Measurements from ENCODE around the gene MRPL38. TPM values are rescaled to one million over a fixed set of nuclear protein-coding genes. Genes with fewer than 3 reads are reported as not detected.

MRPL38 gene
- total and polyA plus RNA-seq, 8 donors: 9.3 to 244 (median 52.2) TPM

DNA sequence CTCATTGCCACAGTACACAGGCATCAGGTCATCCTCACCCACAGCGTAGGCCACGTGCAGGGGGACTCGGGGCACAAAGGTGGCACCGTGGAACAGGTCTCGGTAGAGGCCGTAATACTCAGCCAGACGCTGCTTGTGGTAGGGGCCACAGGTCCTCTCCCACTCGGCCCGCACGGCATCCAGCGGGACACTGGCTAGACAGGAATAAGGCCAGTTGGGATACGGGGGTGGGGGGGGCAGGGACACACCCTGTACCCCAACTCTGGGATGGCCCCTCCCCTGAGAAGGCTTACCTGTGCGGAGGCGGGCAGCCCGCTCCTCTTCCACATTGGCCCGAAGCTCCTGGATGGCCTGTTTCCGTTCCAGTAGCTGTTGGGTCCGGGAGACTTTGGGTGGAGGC, 3.0 kb downstream of the MRPL38 start:
- no peak for DNase-seq

DNA sequence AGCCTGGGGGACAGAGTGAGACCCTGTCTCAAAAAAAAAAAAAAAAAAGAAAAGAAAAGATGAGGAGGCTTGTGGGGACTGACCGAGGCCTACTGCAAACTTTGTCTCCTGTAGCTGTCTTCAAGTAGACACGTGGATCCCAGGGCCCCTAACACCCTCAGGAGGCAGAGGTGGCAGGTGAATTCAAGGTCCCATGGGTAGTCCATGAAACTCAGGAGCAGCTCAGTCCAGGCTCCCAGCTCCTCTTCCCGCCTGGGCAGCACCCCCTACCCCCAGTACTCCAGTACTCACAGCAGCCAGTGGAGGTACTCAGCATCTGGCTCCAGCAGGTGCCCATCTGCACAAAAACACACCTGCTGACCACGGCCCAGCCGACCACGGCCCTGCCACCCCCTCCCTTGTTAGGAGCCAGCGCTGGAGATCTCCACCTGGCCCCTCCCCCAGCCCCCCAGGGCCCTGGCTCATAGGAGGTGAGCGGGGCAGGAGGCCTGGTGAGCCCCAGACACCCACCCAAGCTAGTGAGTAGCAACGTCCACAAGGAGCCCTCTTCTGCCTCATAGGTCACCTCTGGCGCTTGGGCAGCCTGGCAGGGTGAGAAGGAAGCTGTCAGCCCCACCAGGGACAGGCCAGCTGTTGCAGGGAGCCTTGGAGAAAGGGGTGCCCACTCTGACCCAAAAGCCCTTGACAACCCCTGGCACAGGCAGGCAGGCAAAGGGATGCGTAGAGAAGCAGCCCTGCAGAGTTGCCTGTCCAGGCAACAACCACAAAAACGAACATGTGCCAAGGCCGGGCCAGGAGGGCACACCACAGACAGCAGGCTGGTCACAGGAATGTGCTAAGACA, 3.8 kb downstream of the MRPL38 start:
- Histone ChIP-seq H3K9me3 (no peaks in the 10 kb centered on the region), H3K27ac (no peak overlapping the region), H3K4me3 (no peak overlapping the region), H3K27me3 (no peaks in the 10 kb centered on the region), H3K36me3 (peaks cover 43 to 59% (median 57%) of the 10 kb centered on the region in 4 donors), H3K4me1 (peaks cover 17 to 45% (median 40%) of the 10 kb centered on the region in 4 donors)
- no peak for TF ChIP-seq EP300 (IDR thresholded peaks at IDR 0.05)
- TF ChIP-seq, protein P1, sequence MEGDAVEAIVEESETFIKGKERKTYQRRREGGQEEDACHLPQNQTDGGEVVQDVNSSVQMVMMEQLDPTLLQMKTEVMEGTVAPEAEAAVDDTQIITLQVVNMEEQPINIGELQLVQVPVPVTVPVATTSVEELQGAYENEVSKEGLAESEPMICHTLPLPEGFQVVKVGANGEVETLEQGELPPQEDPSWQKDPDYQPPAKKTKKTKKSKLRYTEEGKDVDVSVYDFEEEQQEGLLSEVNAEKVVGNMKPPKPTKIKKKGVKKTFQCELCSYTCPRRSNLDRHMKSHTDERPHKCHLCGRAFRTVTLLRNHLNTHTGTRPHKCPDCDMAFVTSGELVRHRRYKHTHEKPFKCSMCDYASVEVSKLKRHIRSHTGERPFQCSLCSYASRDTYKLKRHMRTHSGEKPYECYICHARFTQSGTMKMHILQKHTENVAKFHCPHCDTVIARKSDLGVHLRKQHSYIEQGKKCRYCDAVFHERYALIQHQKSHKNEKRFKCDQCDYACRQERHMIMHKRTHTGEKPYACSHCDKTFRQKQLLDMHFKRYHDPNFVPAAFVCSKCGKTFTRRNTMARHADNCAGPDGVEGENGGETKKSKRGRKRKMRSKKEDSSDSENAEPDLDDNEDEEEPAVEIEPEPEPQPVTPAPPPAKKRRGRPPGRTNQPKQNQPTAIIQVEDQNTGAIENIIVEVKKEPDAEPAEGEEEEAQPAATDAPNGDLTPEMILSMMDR (IDR thresholded peaks at IDR 0.05): no peak
- no peak for DNase-seq
- intact Hi-C loops (cut with DNase I; ENCODE audit: low total_unique reads): no loop called here
- 83 to 92% (median 86%) methylated on average over 11 to 13 of the region's 13 CpGs for WGBS, 5 donors

More for the DNA sequence above, 3.0 kb downstream of the MRPL38 start:
- no peaks in the 10 kb centered on the region for H3K27me3 ChIP-seq
- peaks cover 43 to 59% (median 57%) of the 10 kb centered on the region in 4 donors for H3K36me3 ChIP-seq
- H3K9me3 ChIP-seq: no peaks in the 10 kb centered on the region
- H3K27ac ChIP-seq: no peak overlapping the region
- WGBS, 5 donors: 90 to 93% (median 92%) methylated on average over 18 of the region's 18 CpGs
- no peak overlapping the region for H3K4me3 ChIP-seq
- peaks cover 17 to 44% (median 36%) of the 10 kb centered on the region in 4 donors for H3K4me1 ChIP-seq
- intact Hi-C loops (cut with DNase I; ENCODE audit: low total_unique reads): no loop called here
- TF ChIP-seq, protein P1 (IDR thresholded peaks at IDR 0.05): no peak
- TF ChIP-seq POLR2A (IDR thresholded peaks at IDR 0.05) (no peak), EP300 (IDR thresholded peaks at IDR 0.05) (no peak), POLR2AphosphoS5 (IDR thresholded peaks at IDR 0.05) (no peak)

DNA sequence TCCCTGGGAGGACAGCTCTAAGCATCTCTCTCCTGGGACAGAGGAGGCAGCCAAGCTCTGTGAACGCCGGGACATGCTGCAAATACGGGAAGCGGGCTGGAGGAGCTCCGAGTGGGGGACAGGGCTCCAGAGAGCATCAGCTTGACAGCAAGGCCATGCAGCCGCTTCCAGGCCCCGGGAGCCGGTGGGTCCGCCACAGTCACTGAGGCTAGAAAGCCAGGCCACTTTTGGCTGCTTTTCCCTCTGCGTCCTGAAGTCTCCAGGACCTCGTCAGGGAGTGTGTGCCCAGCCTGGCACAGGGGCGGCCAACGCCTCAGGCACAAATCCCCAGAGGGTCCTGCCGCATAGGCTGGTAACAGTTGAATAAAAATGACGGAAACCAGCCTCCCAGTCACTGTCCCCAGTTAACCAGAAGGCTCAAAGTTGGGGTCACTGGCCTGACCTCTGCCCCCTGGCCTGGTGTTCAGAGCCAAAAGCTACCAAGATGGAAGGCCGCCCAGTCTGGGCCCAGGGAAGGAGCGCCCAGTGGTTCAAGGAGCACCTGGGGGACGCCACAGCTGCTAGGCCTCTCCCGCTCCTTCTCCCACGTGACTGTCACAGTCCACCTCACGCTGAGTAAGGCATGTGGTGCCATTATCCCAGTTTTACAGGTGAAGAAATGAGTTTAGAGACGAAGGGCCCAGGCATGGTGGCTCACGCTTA, 4.8 kb downstream of the MRPL38 start:
- no peak for TF ChIP-seq POLR2A (IDR thresholded peaks at IDR 0.05)
- no peak for TF ChIP-seq EP300 (IDR thresholded peaks at IDR 0.05)
- TF ChIP-seq, protein P1 (IDR thresholded peaks at IDR 0.05): no peak
- TF ChIP-seq POLR2AphosphoS5 (IDR thresholded peaks at IDR 0.05): no peak
- H3K4me3 ChIP-seq: no peak overlapping the region
- WGBS, 5 donors: 90 to 95% (median 94%) methylated on average over 17 to 23 of the region's 23 CpGs
- no peak overlapping the region for H3K27ac ChIP-seq
- intact Hi-C loops (cut with DNase I; ENCODE audit: low total_unique reads): no loop called here
- no peak for DNase-seq
- H3K36me3 ChIP-seq: peaks cover 43 to 59% (median 57%) of the 10 kb centered on the region in 4 donors
- H3K4me1 ChIP-seq: peaks cover 21 to 46% (median 43%) of the 10 kb centered on the region in 4 donors
- no peaks in the 10 kb centered on the region for H3K9me3 ChIP-seq
- H3K27me3 ChIP-seq: no peaks in the 10 kb centered on the region

DNA sequence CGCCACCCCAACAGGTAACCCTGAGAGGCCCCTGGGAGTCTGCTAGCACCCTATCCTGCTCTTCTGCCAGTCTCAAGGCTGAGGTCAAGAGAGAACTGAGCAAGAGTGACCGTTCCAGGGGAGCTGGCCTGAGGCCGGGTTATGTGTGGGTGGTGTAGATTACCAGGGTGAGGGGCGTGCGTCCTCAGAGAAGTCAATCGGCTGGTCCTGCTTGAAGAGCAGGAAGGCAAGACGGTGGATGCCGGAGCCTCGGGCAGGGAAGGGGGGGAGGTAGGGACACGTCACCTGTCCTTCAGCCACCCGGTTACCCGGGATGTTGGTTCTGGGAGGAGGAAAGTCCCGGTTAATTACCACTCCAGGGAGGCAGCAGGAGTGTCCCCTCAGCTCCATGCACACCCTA, 5.3 kb downstream of the MRPL38 start:
- no peak overlapping the region for H3K27ac ChIP-seq
- H3K36me3 ChIP-seq: peaks cover 43 to 59% (median 57%) of the 10 kb centered on the region in 4 donors
- intact Hi-C loops (cut with DNase I; ENCODE audit: low total_unique reads): no loop called here
- DNase-seq: no peak
- peaks cover 27 to 52% (median 48%) of the 10 kb centered on the region in 4 donors for H3K4me1 ChIP-seq
- H3K9me3 ChIP-seq: no peaks in the 10 kb centered on the region
- H3K27me3 ChIP-seq: no peaks in the 10 kb centered on the region
- no peak overlapping the region for H3K4me3 ChIP-seq
- WGBS, 5 donors: 86 to 92% (median 90%) methylated on average over 13 of the region's 13 CpGs
- TF ChIP-seq POLR2AphosphoS5 (IDR thresholded peaks at IDR 0.05) (no peak), POLR2A (IDR thresholded peaks at IDR 0.05) (no peak), EP300 (IDR thresholded peaks at IDR 0.05) (no peak)
- TF ChIP-seq, protein P1 (IDR thresholded peaks at IDR 0.05): no peak
